NCI-H526 (cell line): ENCODE data around the gene SGIP1.
"Not testable (repeated sequence)": the region's sequence is repeated elsewhere in the genome, so short reads cannot be mapped to it uniquely, and the experiment has no call there.

Source experiments
- DNase-seq, 2 experiments: peaks; one replicate each; lab custom pipeline; 2025; lab: John Stamatoyannopoulos, UW

Gene SGIP1

DNA sequence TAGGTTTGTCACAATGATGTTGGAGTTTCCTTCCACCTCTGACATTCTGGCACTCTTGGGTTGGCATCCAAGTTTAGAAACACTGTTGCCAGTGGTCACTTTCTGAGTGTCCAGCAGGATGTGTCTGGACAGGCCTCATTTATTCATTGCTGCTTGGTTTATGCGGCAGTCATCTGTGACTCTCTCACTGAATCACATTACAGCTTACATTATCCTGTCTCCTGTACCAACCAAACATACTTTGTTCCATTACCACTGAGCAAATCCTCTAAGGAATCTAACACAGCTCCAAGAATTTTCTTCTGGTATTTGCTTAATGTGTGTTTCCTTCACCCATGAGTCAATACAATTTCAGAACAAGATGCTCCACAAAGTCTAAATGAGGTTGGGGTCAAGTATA, 19.9 kb downstream of the SGIP1 start:
- DNase-seq = no peak

GRCh38 chr1:66556161-66556611, 22.2 kb downstream of the SGIP1 start:
- DNase-seq = peak; percentile 58 to 75

DNA sequence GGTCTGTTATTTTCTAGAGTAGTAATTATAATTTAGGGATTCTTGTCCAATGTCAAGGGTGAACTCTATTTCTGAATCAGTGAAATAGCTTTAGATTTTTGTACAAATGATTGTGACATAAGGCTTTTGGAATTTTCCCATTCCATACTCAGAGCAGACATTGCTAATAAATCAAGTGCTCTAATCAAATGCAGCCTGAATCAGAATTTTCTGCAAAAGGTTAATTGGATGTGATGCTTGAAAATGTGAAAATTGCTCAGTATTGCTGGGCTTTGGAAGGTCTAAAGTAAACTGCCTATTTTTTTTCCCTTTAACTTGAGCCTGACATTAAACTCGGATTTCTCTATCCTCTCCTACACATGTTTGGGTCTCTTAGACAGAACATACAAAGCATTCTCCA, 23.2 kb downstream of the SGIP1 start:
- DNase-seq = no peak

- DNase-seq = no peak
Measured at GRCh38 chr1:66559517-66559916, 25.6 kb downstream of the SGIP1 start.

DNA sequence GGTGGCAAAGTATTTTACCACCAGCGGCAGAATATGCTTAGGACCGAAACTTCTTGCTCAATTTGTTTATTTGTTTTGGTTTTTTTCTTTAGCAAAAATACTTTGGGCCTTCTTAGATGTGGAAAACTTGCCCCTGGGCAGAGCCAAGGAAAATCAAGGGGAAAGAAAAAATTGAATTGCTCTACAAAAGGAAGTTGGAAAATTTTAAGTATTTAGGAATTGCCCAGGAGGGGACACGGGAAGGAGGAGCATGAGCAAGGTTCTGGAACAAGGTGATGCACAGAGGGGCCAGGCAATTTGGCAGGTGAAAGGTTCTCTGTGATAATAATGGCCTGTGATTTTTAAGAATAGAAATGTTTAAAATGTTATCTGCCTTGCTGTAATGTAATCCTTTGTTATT, 28.6 kb downstream of the SGIP1 start:
- no peak for DNase-seq

DNA sequence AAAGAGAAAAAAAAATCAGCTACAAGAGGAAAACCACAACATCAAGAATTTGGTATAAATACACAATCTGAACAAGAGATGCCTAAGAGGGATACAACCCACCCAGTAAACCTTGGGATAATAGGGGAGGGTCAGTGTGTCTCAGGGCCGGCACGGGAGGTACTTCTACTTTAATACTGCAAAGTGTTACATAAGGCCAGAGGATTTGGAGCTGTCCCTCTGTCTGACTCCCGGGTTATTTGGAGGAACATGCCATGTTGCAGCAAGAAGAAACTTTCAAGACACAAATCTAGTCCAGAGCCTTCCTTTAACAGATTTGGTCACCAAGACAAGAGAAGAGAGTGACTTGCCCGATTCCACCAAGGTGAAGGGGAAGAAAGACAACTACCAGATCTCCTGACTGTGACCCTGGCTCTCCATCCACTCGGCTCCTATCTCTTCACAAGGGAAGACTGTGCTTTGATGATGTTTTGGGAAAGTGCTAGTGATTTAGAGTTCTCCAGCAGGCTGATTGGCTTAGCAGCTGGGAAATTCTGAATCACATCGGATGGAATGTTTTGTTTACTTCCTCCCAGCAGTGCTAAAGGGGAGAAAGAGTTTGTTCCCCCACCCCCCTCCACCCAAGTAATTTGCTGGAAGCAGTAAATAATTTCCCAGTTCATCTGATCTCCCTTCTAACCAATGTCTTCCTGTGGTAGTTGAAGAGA, 29.3 kb downstream of the SGIP1 start:
- DNase-seq = no peak

DNA sequence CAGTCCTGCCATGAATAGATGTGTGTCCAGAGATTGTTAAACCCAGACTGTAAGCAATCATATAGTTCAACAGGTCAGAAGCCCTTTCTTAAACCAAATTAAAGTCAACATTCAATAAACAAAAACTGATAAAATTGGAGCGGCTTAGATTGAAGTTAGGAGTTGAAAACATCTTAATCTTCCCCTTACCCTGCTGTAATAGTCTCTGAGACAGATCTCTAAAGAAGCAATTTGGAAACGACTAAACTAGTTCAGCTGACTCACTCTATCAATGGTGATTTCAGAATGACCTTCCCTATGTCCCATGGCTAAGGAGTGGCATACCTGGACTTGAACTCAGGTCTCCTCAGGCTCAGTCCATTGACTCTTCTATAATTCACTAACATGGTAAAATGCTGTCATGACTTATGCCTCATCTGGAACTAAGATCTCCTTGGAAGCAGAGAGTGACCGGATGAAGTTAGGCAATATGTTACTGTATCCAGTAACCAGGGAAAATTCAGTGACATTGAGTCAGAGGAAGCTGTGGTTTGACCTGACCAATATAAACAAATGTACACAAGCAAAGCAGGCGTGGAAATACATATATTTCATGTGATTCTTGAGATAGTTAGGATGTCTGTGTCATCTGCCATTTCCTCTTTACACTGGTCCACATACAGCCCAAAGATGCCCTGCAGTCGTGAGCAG, 30.1 kb downstream of the SGIP1 start:
- no peak for DNase-seq

GRCh38 chr1:66570196-66570595, 36.2 kb downstream of the SGIP1 start:
- DNase-seq = no peak

- no peak for DNase-seq
Measured at GRCh38 chr1:66571789-66572188, 37.8 kb downstream of the SGIP1 start.

- DNase-seq = no peak
Measured at GRCh38 chr1:66575739-66576138, 41.8 kb downstream of the SGIP1 start.

DNA sequence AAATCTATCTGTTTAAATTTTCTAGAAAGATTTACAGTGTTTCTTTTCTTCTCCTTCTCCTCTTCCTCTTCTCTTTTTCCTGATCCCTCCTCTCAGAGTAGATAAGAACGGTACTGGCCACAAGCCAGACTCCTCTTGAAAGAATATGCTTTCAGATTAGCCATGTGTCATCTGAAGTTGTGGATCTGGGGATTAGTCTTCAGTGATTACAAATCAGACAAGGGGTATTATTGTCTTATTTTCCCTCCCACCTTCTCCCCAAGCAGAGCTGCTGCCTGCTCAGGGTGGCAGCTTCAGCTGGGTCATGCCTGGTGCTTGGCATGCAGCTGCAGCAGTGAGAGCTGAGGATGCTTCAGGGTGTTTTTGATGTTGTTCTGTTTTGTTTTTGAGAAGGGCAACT, 42.7 kb downstream of the SGIP1 start:
- no peak for DNase-seq

GRCh38 chr1:66578841-66579240, 44.9 kb downstream of the SGIP1 start:
- no peak for DNase-seq

DNA sequence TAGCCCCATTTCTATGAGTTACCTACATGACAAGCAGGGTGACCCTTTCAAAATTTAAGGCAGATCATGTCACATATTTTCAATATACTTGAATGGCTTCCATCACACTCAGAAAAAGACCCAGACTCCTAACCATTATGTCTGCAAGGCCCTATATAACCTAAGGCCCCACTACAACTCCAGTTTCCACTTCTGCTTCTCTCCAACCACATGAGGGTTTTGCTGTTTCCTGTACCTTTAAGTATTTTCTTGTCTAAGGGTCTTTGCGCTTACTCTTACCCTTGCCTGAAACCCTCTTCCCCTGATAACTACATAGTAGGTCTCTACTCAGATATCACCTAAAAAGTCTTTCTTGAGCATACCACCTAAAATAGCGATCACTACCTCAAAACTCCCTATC, 46.1 kb downstream of the SGIP1 start:
- DNase-seq = no peak

- no peak for DNase-seq
Measured at GRCh38 chr1:66583021-66583420, 49.1 kb downstream of the SGIP1 start.

- no peak for DNase-seq
Measured at GRCh38 chr1:66585002-66585401, 51.0 kb downstream of the SGIP1 start.

GRCh38 chr1:66589326-66589725, 55.4 kb downstream of the SGIP1 start:
- DNase-seq = no peak

GRCh38 chr1:66592106-66592507, 58.2 kb downstream of the SGIP1 start:
- DNase-seq = not testable (repeated sequence)

DNA sequence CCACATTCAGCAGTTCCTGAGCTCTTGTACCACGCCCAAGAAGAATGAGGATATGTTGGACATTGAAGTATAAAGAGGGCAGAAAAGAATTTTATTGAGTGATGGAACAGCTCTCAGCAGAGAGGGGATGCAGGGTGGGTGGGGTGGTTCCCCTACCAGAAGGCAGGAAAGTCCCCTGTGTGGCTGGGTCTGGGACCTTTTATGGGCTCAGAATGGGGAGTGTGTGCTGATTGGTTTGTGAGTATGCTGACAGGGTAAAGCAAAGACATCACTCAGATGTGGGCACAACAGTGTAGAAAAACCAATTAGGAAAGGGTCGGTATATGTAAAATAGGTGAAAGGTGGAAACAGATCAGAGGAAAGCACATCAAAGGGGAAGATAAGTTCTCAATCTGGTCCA, 62.2 kb downstream of the SGIP1 start:
- DNase-seq = no peak

DNA sequence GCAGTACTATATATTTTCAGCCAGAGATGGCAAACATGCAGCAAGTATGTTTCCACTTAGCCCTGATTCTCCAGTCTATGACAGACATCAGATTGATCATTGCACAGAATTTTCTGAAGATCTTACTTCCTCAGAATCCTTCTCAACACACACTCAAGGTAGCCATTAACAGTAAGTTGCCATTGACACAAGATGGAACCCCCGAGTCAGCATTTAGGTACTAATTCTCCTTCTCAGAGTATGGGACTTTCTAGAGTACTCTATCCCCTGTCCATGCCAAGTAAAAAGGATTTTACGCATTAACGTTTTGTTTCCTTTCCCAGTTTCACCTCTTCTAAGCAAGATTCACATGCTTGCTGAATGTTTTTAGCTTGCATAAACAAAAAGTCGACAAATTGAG, 63.5 kb downstream of the SGIP1 start:
- no peak for DNase-seq

DNA sequence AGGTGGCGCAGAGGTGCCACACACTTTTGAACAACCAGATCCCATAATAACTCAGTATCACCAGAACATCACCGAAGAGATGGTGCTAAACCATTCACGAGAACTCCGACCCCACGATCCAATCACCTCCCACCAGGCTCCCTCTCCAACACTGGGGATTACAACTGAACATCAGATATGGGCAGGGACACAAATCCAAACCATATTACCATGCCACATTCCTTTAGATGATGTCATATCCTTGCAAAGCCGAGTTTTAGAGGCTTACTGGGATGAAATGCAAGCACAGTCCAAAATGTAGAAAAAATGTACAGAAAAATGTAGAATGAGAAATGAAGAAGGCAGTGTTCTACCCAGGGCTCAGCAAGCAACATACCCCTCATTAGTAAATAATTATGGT, 64.7 kb downstream of the SGIP1 start:
- DNase-seq = no peak

- DNase-seq = no peak
Measured at GRCh38 chr1:66599346-66599745, 65.4 kb downstream of the SGIP1 start.

DNA sequence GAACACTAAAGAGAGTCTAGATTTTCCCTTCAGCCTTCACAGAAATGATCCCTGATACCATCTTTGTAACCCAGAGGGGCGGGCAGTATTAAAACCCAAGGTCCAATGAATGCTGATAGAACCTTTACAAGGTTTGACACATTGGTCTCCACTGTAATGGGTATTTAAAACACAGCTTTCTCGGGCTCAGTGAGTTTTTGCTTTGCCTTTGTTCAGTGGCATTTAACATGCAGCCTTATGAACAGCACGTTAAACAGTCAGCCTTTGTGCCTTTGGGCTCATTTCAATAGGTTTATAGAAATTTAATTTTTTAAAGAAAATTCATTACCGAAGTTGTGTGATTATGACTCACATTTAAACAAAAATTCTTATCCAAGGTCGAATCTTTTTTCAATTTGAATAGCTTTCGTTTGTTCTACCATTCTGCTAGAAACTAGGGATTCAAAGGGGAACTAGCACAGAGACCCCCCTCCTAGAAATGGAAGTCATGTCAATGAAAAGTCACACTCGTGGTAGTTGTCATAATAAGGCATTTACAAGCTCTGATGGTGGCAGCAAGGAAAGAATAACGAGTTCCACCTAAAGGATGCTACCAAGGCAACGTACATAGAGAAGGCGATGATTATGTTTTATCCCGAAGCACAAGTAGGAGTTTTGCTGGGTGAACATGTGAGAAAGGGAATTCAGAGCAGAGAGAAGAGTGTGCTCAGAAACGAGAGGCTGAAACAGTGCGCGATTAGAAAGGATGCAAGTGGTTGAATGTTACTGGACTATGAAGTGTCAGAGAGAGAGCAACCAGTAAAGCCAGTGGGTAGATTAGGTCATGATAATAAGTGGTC, 66.2 kb downstream of the SGIP1 start:
- no peak for DNase-seq
